HG03432 (cell line): ENCODE results near the gene UPK1A.

Experiments
- ATAC-seq: cut with Tn5 transposase; IDR thresholded peaks from one replicate; pipeline ENCODE4 v1.9.1; 2021; ENCODE audit warnings: mild to moderate bottlenecking, moderate library complexity; ENCODE audit not compliant: unreplicated experiment

The UPK1A gene

GRCh38 chr19:35666251-35666913 is at the start of gene UPK1A:
Gene UPK1A (plus strand): TSS chr19:35666517. CDS start chr19:35666813, 296 bp downstream.
- no peak for ATAC-seq

GRCh38 chr19:35618857-35619256 is 47.5 kb upstream of the UPK1A start:
- no peak for ATAC-seq

GRCh38 chr19:35619290-35619923 is 46.9 kb upstream of the UPK1A start:
- ATAC-seq, result no peak

DNA sequence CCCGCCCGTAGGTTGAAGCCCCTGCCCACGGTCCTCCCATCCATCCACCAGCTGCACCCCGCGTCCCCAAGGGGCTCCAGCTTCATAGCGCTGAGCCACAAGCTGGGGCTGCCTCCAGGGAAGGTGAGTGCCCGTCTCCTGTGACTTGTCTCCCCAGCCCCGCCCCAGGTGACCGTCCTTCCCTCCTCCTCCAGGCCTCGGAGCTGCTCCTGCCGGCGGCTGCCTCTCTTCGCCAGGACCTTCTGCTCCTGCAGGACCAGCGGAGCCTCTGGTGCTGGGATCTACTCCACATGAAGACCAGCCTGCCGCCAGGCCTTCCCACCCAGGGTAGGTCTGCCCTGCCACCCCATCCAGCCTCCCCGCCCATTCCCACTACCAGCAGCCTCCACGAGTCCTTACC is 46.3 kb upstream of the UPK1A start:
- ATAC-seq, result no peak

- no peak for ATAC-seq
Observed at GRCh38 chr19:35621708-35622107, 44.6 kb upstream of the UPK1A start.

- no peak for ATAC-seq
Observed at GRCh38 chr19:35622750-35623149, 43.6 kb upstream of the UPK1A start.

DNA sequence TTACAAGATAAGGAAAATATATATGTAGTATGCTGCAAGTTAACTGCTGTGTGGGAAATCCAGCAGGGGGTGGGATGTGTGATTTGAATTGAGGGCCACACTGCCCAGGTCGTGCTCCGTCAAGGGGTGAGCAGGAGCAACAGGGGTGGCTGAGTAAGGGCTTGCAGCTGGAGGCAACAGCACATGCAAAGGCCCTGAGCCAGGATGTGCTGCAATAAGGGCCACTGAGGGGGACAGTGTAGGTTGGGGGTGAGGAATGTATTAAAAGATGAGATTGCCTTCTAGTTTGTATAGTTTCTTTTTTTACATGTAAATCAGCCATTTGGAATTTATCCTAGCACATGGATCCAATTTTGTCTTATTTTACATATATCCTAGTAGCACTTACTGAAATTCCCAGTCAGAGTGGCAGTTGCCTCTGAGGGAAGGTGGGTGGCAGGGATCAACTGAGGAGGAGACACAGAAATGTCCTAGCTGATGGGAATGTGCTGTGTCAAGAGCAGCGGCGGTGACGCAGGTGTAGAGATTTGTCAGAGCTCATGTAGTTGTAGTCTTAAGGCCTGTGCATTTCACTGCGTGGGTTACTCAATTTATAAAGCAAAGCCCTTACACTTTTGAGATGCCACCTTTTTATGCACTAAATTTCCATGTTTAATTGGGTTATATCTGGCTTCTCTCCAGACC is 42.8 kb upstream of the UPK1A start:
- ATAC-seq, result no peak

DNA sequence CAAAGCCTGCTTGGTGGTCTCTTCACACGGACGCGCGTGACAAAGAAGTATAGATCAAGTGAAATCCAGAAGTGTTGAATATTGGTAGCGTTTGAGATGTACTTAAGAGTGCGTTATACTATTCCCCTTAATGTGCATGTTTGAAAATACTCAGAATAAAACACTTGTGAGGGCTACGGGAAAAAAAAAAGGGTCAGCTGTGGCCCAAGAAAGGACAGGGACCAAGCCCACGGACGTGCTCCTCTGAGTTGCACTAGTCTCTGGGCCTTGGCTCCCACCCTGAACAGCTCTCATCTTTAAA is 38.1 kb upstream of the UPK1A start:
- no peak for ATAC-seq

- peak; percentile 92 for ATAC-seq
Observed at GRCh38 chr19:35628565-35629331, 37.6 kb upstream of the UPK1A start, which contains the start of gene RBM42. Gene RBM42 (plus strand): TSS chr19:35629036. CDS start chr19:35629154, 118 bp downstream.

DNA sequence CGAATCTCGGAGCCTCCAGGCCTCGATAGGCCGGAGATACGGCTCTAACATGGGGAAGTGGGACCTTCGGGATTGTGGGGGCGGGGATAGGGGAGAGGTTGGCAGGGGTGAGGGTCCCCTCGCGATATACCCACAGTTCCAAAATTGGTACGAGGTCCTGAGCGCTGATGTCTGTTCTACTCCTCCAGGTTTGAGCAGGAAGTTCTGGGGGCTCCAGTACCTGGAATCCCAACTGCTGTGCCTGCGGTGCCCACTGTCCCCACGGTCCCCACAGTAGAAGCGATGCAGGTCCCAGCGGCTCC is 37.0 kb upstream of the UPK1A start:
- no peak for ATAC-seq

DNA sequence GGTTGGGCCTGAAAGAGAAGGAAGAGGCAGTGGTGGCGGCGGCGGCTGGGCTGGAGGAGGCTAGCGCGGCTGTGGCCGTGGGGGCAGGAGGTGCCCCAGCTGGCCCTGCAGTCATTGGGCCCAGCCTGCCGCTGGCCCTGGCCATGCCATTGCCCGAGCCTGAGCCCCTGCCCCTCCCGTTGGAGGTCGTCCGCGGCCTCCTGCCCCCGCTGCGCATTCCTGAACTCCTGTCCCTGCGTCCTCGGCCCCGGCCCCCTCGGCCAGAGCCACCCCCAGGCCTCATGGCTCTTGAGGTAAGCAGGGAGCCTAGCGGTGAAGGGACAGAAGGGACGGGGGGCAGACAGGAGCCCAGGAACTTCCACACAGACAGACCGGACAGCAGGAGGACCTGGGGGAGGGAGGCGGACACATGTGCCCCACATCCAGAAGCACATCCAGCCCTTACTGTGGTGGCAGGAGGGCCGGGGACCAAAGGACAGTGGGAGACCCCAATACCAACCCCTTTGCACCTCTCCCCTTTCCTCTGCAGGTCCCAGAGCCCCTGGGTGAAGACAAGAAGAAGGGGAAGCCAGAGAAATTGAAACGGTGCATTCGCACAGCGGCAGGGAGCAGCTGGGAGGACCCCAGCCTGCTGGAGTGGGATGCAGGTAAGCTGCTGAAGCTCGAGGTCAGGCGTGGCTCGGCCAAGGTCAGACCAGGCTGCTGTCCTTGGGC is 32.4 kb upstream of the UPK1A start:
- ATAC-seq, result no peak

DNA sequence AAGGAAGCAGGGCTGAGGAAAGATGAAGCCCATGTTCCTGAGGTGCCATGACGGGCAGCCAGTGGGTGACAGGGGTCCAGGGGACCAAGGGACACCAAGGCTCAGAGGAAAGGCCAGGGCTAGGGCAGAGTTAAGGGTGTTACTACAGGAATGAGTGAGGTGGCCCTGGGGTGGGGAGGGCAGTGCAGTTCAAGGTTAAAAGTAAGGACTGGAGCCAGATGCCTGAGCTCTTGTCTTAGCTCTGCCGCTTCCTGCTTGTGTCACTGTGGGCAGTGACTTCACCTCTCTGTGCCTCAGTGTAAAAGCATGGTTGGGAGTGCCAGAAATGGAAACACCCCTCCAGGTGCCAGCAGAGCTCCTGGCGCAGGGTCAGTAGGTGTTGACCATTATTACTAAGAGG is 29.7 kb upstream of the UPK1A start:
- no peak for ATAC-seq

- ATAC-seq, result no peak
Observed at GRCh38 chr19:35637165-35637564, 29.2 kb upstream of the UPK1A start.

GRCh38 chr19:35639321-35639639 is 27.0 kb upstream of the UPK1A start:
- ATAC-seq, result no peak

GRCh38 chr19:35639863-35640262 is 26.5 kb upstream of the UPK1A start:
- ATAC-seq, result no peak

- no peak for ATAC-seq
Observed at GRCh38 chr19:35641515-35642151, 24.7 kb upstream of the UPK1A start, which contains the start of gene ETV2. Gene ETV2 (plus strand): TSS chr19:35641745. CDS start chr19:35642461, 716 bp downstream.

DNA sequence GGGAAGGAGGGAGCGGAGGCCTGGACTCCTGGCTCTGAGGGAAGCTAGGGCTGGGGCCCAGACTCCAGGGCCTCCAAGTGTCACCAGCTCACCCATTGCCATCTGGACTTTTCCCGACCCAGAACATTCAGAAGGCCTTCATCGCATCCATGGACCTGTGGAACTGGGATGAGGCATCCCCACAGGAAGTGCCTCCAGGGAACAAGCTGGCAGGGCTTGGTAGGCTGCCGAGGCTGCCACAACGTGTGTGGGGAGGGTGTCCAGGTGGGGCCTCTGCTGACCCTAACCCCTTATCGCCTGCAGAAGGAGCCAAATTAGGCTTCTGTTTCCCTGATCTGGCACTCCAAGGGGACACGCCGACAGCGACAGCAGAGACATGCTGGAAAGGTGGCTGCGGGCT is 24.0 kb upstream of the UPK1A start:
- ATAC-seq, result no peak

- ATAC-seq, result no peak
Observed at GRCh38 chr19:35642798-35643254, 23.5 kb upstream of the UPK1A start.

- ATAC-seq, result peak; percentile 39
Observed at GRCh38 chr19:35643255-35644205, 22.8 kb upstream of the UPK1A start.
